Upper lobe of right lung (tissue), 1 donor: ENCODE data around the gene SRPX. TPM values are rescaled to one million over a fixed set of nuclear protein-coding genes. Genes with fewer than 3 reads are reported as not detected.

ENCODE experiments used
- ATAC-seq: fragments of 200-7000 bp; cut with Tn5 transposase; one replicate; pipeline ENCODE4 v1.9.1; 2020; ENCODE audit warnings: mild to moderate bottlenecking, moderate library complexity
- DNase-seq: peaks from one replicate; pipeline ENCODE4 v3.0.0-alpha.2; 2020
- H3K27ac ChIP-seq: fragments of 200-600 bp; one replicate; pipeline ENCODE4 v1.8.0; 2022
- H3K27me3 ChIP-seq: fragments of 200-600 bp; one replicate; pipeline ENCODE4 v1.8.0; 2022; ENCODE audit warnings: mild to moderate bottlenecking
- H3K36me3 ChIP-seq: fragments of 200-600 bp; one replicate; pipeline ENCODE4 v1.8.0; 2022
- H3K4me1 ChIP-seq: fragments of 200-600 bp; one replicate; pipeline ENCODE4 v1.8.0; 2022
- H3K4me3 ChIP-seq: fragments of 200-600 bp; one replicate; pipeline ENCODE4 v1.8.0; 2022; ENCODE audit warnings: mild to moderate bottlenecking
- H3K9me3 ChIP-seq: fragments of 200-600 bp; one replicate; pipeline ENCODE4 v1.8.0; 2022
- intact Hi-C: fragments of 100-400 bp; cut with DNase I; formaldehyde crosslinking; loops from one replicate; pipeline ENCODE4 v1.11.0; 2022
- total RNA-seq: library from RNA; stranded (reverse); fragmentation: NEBNext Ultra II Directional; extraction: Animal tissue kit (Norgen Biotek cat#: 25700); gene quantifications from one replicate; pipeline ENCODE4 v1.2.1, GENCODE V29; 2021
- TF ChIP-seq, protein P1 (sequence below): fragments of 200-600 bp; IDR thresholded peaks from one replicate; pipeline ENCODE4 v1.8.0; 2022; ENCODE audit warnings: antibody characterized with exemption
- donor health status: DM: no; HTN: yes; CAD: no; lungs with severe emphysema.

SRPX gene
- total RNA-seq, 1 donor from 2014 or later, result 56.7 TPM

GRCh38 chrX:38216642-38217041 is 4.0 kb downstream of the SRPX start:
- no peaks in the 10 kb centered on the region for H3K27me3 ChIP-seq
- no peaks in the 10 kb centered on the region for H3K9me3 ChIP-seq

GRCh38 chrX:38214551-38215531 is 5.8 kb downstream of the SRPX start:
- Histone ChIP-seq H3K36me3 (no peaks in the 10 kb centered on the region), H3K4me3 (no peak overlapping the region), H3K4me1 (no peaks in the 10 kb centered on the region), H3K27me3 (no peaks in the 10 kb centered on the region), H3K9me3 (no peaks in the 10 kb centered on the region), H3K27ac (no peak overlapping the region)
- intact Hi-C loops, result no loop called here
- ATAC-seq (no peak), DNase-seq (no peak)
- TF ChIP-seq, protein P1, sequence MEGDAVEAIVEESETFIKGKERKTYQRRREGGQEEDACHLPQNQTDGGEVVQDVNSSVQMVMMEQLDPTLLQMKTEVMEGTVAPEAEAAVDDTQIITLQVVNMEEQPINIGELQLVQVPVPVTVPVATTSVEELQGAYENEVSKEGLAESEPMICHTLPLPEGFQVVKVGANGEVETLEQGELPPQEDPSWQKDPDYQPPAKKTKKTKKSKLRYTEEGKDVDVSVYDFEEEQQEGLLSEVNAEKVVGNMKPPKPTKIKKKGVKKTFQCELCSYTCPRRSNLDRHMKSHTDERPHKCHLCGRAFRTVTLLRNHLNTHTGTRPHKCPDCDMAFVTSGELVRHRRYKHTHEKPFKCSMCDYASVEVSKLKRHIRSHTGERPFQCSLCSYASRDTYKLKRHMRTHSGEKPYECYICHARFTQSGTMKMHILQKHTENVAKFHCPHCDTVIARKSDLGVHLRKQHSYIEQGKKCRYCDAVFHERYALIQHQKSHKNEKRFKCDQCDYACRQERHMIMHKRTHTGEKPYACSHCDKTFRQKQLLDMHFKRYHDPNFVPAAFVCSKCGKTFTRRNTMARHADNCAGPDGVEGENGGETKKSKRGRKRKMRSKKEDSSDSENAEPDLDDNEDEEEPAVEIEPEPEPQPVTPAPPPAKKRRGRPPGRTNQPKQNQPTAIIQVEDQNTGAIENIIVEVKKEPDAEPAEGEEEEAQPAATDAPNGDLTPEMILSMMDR, result no peak

More at GRCh38 chrX:38216642-38217041, 4.0 kb downstream of the SRPX start:
- no peaks in the 10 kb centered on the region for H3K4me1 ChIP-seq
- H3K27ac ChIP-seq, result no peak overlapping the region
- no peaks in the 10 kb centered on the region for H3K36me3 ChIP-seq
- no peak for DNase-seq
- intact Hi-C loops, result no loop called here
- no peak for ATAC-seq
- TF ChIP-seq, protein P1, result no peak
- H3K4me3 ChIP-seq, result no peak overlapping the region

DNA sequence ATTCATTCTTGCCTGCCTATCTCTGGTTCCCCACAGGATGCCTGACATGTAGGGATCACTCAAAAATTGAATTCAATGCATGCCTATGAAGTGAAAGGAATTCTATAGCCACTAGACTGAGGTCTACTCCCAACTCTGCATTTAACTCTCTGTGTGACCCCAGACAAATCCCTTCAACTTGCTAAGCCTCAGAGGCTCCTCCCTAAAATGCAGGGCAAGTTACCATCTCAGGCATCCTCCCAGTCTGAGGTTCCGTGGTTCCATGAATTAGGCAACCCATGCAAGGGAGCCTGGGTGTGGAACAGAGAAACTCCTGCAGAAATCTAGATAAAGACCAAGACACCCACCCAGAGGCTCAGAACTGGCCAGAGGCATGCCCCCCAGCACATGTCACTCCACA is 6.6 kb downstream of the SRPX start:
- intact Hi-C loops, result no loop called here
- Histone ChIP-seq H3K4me3 (no peak overlapping the region), H3K27me3 (no peaks in the 10 kb centered on the region), H3K9me3 (no peaks in the 10 kb centered on the region), H3K27ac (no peak overlapping the region), H3K4me1 (no peaks in the 10 kb centered on the region), H3K36me3 (no peaks in the 10 kb centered on the region)
- DNase-seq, result no peak
- TF ChIP-seq, protein P1, result no peak
- no peak for ATAC-seq

DNA sequence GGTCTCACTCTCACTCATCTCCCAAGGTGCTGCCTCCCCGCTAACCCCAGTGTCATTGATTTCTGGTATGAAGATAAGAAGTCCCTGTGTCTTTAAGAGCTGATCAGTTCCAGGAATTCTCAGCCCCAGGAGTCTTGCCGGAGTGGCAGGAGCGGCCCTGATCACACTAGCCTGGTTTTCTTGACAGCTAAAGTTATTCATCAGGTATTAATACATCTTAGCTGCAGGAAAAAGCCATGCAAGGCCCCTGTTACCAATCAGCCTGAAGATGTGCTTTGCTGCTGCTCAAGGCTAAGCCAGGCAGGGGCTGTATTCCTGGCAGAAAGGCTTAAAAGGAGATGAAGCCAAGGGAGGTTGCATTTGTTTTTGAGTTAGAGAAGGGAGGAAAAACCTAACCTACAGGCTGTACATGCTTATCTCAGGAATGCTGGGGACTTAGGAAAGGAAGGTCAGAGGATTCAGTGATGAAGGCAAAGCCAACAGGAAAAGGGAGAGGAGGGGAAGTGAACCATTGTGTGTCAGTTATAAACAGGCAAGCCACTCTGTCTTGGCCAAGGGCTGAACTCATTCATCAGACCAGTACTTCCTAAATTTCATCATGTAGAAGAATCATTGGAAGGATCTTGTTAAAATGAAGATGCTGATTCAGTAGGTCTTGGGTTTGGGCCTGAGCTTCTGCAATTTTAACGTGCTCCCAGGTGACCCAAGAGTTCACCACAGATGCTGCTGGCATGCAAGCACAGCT is 8.6 kb downstream of the SRPX start:
- Histone ChIP-seq H3K4me1 (no peaks in the 10 kb centered on the region), H3K27ac (no peak overlapping the region), H3K9me3 (no peaks in the 10 kb centered on the region), H3K27me3 (no peaks in the 10 kb centered on the region), H3K36me3 (no peaks in the 10 kb centered on the region), H3K4me3 (no peak overlapping the region)
- DNase-seq, result no peak
- TF ChIP-seq, protein P1, result no peak
- intact Hi-C loops, result no loop called here
- no peak for ATAC-seq

DNA sequence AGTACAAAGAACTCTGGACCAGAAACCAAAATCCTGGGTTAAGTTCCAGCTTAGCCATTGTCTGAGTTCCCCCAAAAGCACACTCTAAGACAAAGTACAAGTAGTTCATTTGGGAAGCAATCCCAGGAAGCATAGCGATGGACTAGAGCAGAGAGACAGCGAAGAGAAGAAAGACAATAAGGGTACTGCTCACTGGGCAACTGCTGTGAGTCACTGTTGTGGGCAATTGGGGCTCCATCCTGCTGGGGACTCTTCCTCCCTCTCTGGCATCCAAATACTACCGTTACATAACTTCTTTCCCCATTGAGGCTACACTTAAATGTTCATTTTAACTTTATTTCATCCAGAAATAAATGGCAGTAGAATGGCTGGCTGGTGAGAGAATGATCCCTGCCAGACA is 14.1 kb downstream of the SRPX start:
- Histone ChIP-seq H3K4me3 (no peak overlapping the region), H3K9me3 (no peaks in the 10 kb centered on the region), H3K27ac (no peak overlapping the region), H3K27me3 (no peaks in the 10 kb centered on the region), H3K36me3 (no peaks in the 10 kb centered on the region), H3K4me1 (no peaks in the 10 kb centered on the region)
- intact Hi-C loops, result no loop called here
- TF ChIP-seq, protein P1, result no peak
- ATAC-seq (no peak), DNase-seq (no peak)
